ENCODE measurements around the gene ZNF3. TPM values are rescaled to one million over a fixed set of nuclear protein-coding genes. Genes with fewer than 3 reads are reported as not detected.

Gene ZNF3
- total and polyA plus RNA-seq, 7 donors = 11.2 to 26.4 (median 17.1) TPM

- peak in 1 of 4 donors; percentile 12 for ATAC-seq
- DNase-seq = no peak
- Histone ChIP-seq H3K4me3 (no peak overlapping the region), H3K27ac (no peak overlapping the region), H3K36me3 (ENCODE audit: insufficient read depth in 1 of 2, low read depth in 1 of 2) (peaks cover 0 to 89% of the 10 kb centered on the region in 2 donors), H3K4me1 (peaks cover 5% of the 10 kb centered on the region), H3K9me3 (no peaks in the 10 kb centered on the region), H3K27me3 (ENCODE audit: insufficient read depth in 3 of 3, low read length in 2 of 3) (no peaks in the 10 kb centered on the region)
- intact Hi-C loops (cut with DNase I) = no loop called here
- 82 to 86% (median 84%) methylated on average over 22 to 25 of the region's 25 CpGs for WGBS, 3 donors
- no peak for TF ChIP-seq CTCF (IDR thresholded peaks at IDR 0.05)
Measured at GRCh38 chr7:100107125-100107737, 25.7 kb upstream of the ZNF3 start.

GRCh38 chr7:100106633-100107032 is 25.1 kb upstream of the ZNF3 start:
- no peak overlapping the region for H3K27ac ChIP-seq
- H3K27me3 ChIP-seq (ENCODE audit: insufficient read depth in 3 of 3, low read length in 2 of 3) = no peaks in the 10 kb centered on the region
- H3K36me3 ChIP-seq (ENCODE audit: insufficient read depth in 1 of 2, low read depth in 1 of 2) = peaks cover 0 to 83% of the 10 kb centered on the region in 2 donors
- intact Hi-C loops (cut with DNase I) = no loop called here
- 72 to 78% (median 75%) methylated on average over 16 to 17 of the region's 17 CpGs for WGBS, 3 donors
- H3K9me3 ChIP-seq = no peaks in the 10 kb centered on the region
- peaks cover 8% of the 10 kb centered on the region for H3K4me1 ChIP-seq
- TF ChIP-seq CTCF (IDR thresholded peaks at IDR 0.05) = no peak
- no peak for DNase-seq
- H3K4me3 ChIP-seq = no peak overlapping the region
- no peak for ATAC-seq

- no peak for TF ChIP-seq CTCF (IDR thresholded peaks at IDR 0.05)
- Histone ChIP-seq H3K9me3 (no peaks in the 10 kb centered on the region), H3K27ac (no peak overlapping the region), H3K4me3 (no peak overlapping the region), H3K36me3 (ENCODE audit: insufficient read depth in 1 of 2, low read depth in 1 of 2) (peaks cover 0 to 72% of the 10 kb centered on the region in 2 donors), H3K4me1 (peaks cover 8% of the 10 kb centered on the region), H3K27me3 (ENCODE audit: insufficient read depth in 3 of 3, low read length in 2 of 3) (no peaks in the 10 kb centered on the region)
- no peak for ATAC-seq
- DNase-seq = no peak
- 87 to 92% (median 91%) methylated on average over 4 of the region's 4 CpGs for WGBS, 3 donors
- intact Hi-C loops (cut with DNase I) = no loop called here
Measured at GRCh38 chr7:100105534-100105933, 24.0 kb upstream of the ZNF3 start.

GRCh38 chr7:100102950-100103840 is 21.7 kb upstream of the ZNF3 start:
- no peaks in the 10 kb centered on the region for H3K27me3 ChIP-seq (ENCODE audit: insufficient read depth in 3 of 3, low read length in 2 of 3)
- no peak for TF ChIP-seq CTCF (IDR thresholded peaks at IDR 0.05)
- no peaks in the 10 kb centered on the region for H3K9me3 ChIP-seq
- no peak overlapping the region for H3K4me3 ChIP-seq
- ATAC-seq (no peak), DNase-seq (no peak)
- 84 to 88% (median 88%) methylated on average over 17 of the region's 17 CpGs for WGBS, 3 donors
- H3K4me1 ChIP-seq = peaks cover 18% of the 10 kb centered on the region
- peaks cover 4 to 65% of the 10 kb centered on the region in 2 donors for H3K36me3 ChIP-seq (ENCODE audit: insufficient read depth in 1 of 2, low read depth in 1 of 2)
- no peak overlapping the region for H3K27ac ChIP-seq
- intact Hi-C loops (cut with DNase I) = no loop called here

Measured in psoas muscle (tissue), 8 donors.